ENCODE data around the gene PLEKHM2.

Gene PLEKHM2

GRCh38 chr1:15757575-15758342 lies 73.6 kb downstream of the PLEKHM2 start:
- no peak for DNase-seq (ENCODE audit: extremely low read depth, low read depth)
- H3K4me3 ChIP-seq (replicated peaks; ENCODE audit: low read depth, low read length): peak overlapping the region; percentile 61
- TF ChIP-seq CTCF (IDR thresholded peaks at IDR 0.05; ENCODE audit: low read depth, low read length, missing control alignments): no peak

- no peak for TF ChIP-seq CTCF (IDR thresholded peaks at IDR 0.05; ENCODE audit: low read depth, low read length, missing control alignments)
- DNase-seq (ENCODE audit: extremely low read depth, low read depth): no peak
- peak within 1 kb of the TSS; percentile 61 for H3K4me3 ChIP-seq (replicated peaks; ENCODE audit: low read depth, low read length)
These were observed 74.3 kb downstream of the PLEKHM2 start, which contains the start of gene FBLIM1 for GRCh38 chr1:15758343-15758931. FBLIM1 (plus strand) TSS chr1:15758795; CDS start chr1:15764984, 6,189 bp downstream.

- H3K4me3 ChIP-seq (replicated peaks; ENCODE audit: low read depth, low read length): peak overlapping the region; percentile 61
- no peak for TF ChIP-seq CTCF (IDR thresholded peaks at IDR 0.05; ENCODE audit: low read depth, low read length, missing control alignments)
- DNase-seq (ENCODE audit: extremely low read depth, low read depth): no peak
These were observed 75.0 kb downstream of the PLEKHM2 start for GRCh38 chr1:15758953-15759661.

GRCh38 chr1:15760520-15761211 lies 76.5 kb downstream of the PLEKHM2 start:
- peak; percentile 25 for DNase-seq (ENCODE audit: extremely low read depth, low read depth)
- no peak for TF ChIP-seq CTCF (IDR thresholded peaks at IDR 0.05; ENCODE audit: low read depth, low read length, missing control alignments)
- H3K4me3 ChIP-seq (replicated peaks; ENCODE audit: low read depth, low read length): peak overlapping the region; percentile 35

- peak overlapping the region; percentile 35 for H3K4me3 ChIP-seq (replicated peaks; ENCODE audit: low read depth, low read length)
These were observed 77.4 kb downstream of the PLEKHM2 start for GRCh38 chr1:15761366-15762128.

More at GRCh38 chr1:15761366-15762128, 77.4 kb downstream of the PLEKHM2 start:
- TF ChIP-seq CTCF (IDR thresholded peaks at IDR 0.05; ENCODE audit: low read depth, low read length, missing control alignments): no peak
- DNase-seq (ENCODE audit: extremely low read depth, low read depth): no peak
